NCI-H226 (cell line): ENCODE measurements around the gene RPH3AL.
"Not testable (repeated sequence)": the region's sequence is repeated elsewhere in the genome, so short reads cannot be mapped to it uniquely, and the experiment has no call there.

Experiments used
- DNase-seq: peaks from one replicate; pipeline ENCODE4 v3.0.0-alpha.2; 2015

The RPH3AL gene

GRCh38 chr17:280901-281300 lies 71.7 kb downstream of the RPH3AL start:
- DNase-seq, result no peak

DNA sequence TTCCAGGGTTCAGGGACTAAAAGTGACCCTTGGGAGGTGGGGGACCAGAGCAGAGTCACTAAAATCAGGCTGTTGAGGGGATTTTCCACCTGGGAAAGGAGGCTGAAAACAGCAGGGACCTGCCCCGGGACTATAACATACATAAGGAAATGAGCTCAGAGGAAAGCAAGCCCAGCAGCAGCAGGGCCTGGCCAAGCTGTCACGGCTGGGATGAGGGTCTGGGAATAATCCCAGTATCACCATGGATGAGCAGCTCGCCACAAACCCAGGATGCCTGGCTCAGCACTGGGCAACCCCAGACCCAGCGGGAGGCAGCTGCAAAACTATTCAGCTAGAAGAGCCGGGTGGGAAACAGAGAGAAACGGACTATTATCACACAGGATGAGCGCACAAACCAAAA lies 72.4 kb downstream of the RPH3AL start:
- no peak for DNase-seq

DNA sequence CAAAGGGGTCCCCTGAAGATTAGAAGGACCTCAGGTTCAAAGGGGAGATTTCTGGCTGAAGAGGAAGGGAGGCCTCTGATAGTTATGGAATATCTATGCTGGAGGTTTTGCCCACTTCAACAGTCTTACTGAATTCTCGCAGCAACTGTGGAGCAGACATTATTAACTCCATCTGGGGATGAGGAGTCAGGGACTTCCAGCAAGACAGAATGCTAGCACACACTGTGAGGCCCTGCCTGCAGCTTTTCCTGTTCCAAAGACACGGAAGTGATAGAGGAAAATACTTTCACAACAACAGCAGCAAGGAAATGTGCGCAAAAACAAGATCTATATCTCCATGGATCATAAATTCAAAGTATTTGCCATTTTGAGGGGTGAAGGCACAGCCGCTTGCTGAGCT lies 72.8 kb downstream of the RPH3AL start:
- DNase-seq, result no peak

GRCh38 chr17:279331-279730 lies 73.3 kb downstream of the RPH3AL start:
- no peak for DNase-seq

- no peak for DNase-seq
Observed at GRCh38 chr17:278676-279059, 73.9 kb downstream of the RPH3AL start.

DNA sequence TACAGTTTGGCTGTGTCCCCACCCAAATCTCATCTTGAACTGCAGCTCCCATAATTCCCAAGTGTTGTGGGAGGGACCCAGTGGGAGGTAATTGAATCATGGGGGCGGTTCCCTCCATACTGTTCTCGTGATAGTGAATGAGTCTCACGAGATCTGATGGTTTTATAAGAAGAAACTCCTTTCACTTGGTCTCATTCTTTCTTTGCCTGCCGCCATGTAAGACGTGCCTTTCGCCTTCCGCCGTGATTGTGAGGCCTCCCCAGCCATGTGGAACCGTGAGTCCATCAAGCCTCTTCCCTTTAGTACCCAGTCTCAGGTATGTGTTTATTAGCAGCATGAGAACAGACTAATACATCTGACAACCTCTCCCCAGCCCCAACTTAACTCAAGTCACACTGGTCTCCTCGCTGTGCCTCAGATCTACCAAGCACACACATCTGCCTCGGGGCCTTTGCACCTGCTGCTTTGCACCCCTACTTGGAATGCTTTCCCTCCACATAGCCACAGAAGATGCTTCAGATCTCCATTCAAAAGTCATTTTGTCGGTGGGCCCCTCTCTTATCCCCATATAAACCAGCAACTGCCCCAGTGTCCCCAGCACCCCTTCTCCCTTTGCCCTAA lies 74.4 kb downstream of the RPH3AL start:
- DNase-seq, result no peak

DNA sequence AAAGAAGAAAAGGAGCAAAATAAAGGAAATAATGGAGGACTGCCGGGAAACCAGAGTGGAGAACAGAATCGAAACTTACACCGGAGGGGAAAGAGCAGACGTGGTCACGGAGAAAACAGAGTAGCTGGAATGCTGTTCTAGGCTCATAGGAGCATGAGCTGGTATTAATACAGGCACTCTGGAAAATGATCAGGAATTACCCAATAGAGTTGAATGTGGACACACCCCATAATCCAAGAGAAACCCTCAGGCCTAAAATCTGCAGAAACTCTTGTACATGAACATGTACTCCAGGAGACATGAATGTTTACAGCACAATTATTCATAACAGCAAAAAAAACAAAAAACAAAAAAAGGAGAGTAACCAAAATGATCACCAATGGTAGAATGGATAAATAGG lies 77.7 kb downstream of the RPH3AL start:
- DNase-seq, result no peak

- no peak for DNase-seq
Observed at GRCh38 chr17:273981-274832, 78.4 kb downstream of the RPH3AL start.

- not testable (repeated sequence) for DNase-seq
Observed at GRCh38 chr17:272856-273255, 79.8 kb downstream of the RPH3AL start.

- DNase-seq, result not testable (repeated sequence)
Observed at GRCh38 chr17:271928-272623, 80.5 kb downstream of the RPH3AL start.

- DNase-seq, result no peak
Observed at GRCh38 chr17:269616-270514, 82.7 kb downstream of the RPH3AL start.

DNA sequence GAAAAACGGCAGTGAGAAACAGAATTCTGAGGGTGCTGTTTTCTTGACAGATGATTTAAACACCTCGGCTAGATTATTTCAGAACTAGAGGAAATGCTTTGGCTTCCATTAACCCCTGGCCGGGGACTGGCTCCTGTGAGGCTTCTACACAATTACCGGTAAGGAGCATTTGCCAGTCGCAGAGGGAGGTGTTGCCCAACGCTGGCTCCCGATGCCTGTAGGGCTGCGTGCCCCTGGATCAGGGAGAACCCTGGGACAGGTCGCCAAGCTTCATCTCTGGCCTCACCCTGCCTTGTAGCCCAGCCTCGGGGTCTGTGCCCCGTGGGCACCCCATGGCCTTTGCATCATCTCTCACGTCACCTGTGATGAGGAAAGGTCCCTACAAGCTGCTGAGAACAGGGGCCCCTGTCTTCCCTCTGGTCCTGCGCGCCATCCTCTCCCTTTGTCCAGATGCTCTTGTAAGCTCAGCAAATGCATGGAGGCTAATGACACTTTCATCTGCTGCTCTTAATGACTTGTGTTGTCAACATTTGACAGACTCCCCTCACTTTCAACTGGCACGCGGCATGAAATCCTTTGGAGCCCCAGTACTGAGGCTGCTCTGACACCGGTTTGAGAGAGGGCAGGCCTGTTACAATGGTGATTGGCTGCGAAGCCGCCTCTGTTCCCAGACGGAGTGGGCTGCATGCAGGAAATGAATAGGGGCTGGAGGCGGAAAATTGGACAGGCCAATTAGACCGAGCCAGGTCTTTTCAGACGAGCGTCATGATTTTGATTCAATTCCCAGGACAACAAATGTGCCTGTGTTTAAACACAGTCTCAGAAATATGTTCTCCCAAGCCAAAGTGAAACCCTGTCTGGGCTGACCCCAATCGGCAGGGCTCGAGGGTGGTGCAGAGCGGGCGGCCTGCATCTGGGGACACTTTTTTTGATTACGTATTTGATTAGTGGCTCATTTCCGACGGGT lies 85.6 kb downstream of the RPH3AL start:
- no peak for DNase-seq

DNA sequence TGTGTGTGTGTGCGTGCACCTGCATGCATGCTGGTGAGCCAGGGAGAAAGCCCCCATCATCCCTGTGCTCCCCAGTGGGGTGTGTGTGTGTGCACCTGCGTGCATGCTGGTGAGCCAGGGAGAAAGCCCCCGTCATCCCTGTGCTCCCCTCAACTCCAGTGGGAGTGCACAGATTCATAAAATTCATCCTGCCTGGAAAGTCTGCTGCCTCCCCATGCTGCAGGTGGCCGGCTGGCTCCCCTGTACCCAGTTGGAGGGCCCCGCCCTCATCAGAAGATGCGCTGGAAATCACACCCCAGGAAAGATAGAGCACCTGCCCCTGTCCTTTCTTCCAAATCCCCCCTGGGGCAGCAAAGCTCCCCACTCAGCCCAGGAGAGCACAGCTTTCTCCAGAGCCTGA lies 86.4 kb downstream of the RPH3AL start:
- no peak for DNase-seq

GRCh38 chr17:265718-266117 lies 86.9 kb downstream of the RPH3AL start:
- DNase-seq, result no peak

DNA sequence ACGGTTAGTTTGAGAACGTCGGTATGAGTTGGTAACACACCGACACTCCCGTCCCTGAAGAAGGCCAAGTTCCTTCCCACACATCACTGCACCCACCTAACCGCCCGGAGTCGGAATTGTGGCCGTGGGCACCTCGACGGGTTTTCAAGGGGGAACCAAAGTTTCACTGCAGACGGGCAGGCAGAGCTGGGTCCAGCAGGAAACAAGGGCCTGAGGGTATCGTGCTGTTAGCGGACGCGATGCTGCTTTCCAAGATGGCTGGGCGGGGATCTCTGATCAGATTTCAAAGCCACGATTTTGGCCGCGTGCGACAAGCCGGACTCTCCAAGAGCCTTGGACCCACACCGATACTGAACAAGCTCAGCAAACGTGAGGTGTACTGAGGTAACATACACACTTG lies 88.8 kb downstream of the RPH3AL start:
- no peak for DNase-seq

DNA sequence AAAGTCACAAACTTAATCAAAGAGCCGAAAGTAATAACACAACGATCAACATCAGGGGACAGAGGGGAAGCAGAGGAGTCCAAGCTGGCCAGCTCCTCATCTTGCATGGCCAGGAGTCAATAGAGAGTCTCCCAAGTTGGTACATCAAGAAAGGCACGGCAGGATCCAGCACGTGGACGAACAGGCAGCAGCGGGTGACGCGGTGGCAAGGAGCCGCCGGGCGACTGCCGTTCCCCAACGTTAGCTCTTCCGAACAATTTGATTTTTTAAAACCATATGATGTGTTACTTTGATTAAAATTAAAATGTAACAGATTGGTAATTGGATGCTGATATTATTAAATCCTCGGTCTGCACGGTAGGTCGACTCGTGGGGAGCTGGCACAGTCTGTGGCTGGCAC lies 89.3 kb downstream of the RPH3AL start:
- DNase-seq, result no peak

- no peak for DNase-seq
Observed at GRCh38 chr17:261635-262034, 91.0 kb downstream of the RPH3AL start.

DNA sequence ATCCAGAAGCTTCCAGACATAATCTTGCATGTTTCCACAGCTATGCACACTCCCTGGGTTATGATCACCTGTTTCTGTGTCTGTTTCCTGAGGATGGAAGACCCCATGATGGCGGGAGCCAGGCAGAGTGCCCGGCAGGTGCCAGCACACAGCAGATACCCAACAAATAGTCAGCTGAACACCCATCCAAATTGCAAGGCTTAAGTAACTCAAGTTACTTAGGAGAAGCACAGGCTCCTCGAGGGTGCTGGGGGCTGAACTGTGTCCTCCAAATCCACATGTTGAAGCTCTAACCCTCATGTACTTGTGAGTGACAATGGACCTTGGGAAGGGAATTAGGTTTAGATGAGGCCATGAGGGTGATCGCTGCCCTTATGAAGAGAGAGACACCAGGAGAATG lies 91.7 kb downstream of the RPH3AL start:
- no peak for DNase-seq

DNA sequence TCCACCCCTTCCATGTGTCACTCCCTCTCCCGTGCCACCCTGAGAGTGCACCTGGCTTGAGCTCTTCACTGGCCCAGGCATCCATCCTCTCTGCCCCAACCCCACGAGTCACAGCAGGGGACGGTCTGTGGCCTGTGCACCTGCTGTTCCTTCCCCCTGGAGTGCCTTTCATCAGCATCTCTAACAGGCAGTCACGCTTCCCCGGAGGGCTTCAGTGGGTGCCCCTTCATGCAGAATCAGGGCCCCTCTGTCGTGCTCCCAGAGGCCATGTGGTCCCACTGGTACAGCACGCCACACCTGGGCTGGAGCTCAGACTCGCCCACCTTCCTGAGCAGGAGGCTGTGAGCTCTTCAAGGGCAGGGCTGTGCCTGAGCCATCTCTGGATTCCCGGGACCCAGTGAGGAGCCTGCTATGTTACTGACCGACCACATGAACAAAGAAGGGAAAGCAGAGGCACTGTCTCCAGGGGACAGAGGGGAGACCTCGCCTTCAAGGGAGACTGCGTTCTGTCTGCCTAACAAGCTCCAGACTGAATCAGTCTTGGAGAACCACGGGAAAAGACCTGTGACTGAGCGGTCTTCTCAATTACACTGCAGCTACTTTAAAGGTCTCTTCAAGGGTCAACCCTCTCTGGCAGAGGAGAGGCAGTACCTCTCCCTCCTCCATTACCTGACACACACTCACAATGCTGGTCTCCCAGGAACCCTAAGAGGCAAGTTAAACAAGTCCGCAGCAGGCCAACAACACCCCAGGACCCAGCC lies 92.4 kb downstream of the RPH3AL start:
- DNase-seq, result no peak

DNA sequence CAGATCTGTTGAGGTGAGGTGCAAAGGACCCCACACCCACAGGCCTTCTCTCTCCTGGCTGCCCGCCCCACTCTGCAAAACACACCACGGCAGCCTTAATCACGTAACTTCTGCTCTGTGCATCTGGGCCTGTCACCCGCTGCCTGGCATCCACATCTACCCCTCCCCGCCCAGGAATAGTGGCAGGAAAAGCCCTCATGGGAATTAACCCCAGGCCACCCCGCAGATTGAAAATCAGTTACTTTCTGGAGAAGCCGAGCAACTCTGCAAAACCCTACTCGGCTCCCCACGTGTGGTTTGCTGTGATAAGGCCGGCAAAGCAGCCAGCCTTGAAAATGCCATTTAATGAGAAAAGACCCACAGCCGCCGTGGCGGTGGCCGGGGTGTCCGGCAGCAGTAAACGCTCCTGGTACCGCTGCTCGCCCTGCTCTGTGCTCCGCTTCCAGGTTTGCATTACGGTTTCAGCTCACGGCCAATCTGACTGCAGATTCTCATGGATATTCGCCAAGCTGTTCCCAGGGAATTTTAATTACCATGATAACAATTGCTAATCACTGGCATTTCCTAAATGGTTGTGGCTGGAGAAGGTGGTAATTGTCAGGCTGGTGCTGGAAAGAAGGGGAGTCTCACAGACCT lies 93.1 kb downstream of the RPH3AL start:
- DNase-seq, result no peak
